IMR-90 (cell line): ENCODE results near the gene UBE3A. TPM values are rescaled to one million over a fixed set of nuclear protein-coding genes. Genes with fewer than 3 reads are reported as not detected.

Experiments used
- ATAC-seq: fragments of 200-7000 bp; cut with Tn5 transposase; 2 replicates; pipeline ENCODE4 v1.9.1; 2020; ENCODE audit warnings: low read depth, mild to moderate bottlenecking, moderate library complexity
- BruUV-seq: library from RNA; stranded (reverse); fragments of 400-500 nt; replicated peaks from 2 replicates; lab custom pipeline; 2021; lab: Mats Ljungman, UMichigan
- CTCF ChIA-PET: fragments of 300-600 bp; formaldehyde crosslinking; extraction: SDS; loops from one replicate; lab custom pipeline; 2021; ENCODE audit warnings: antibody characterized with exemption; lab: Yijun Ruan, JAX
- POLR2A ChIA-PET: fragments of 300-600 bp; sonication (Branson Sonifier 250); formaldehyde crosslinking; loops from one replicate; lab custom pipeline; 2022; ENCODE audit warnings: antibody characterized with exemption; ENCODE audit not compliant: unreplicated experiment; lab: Charles Lee
- DNase-seq: peaks from one replicate; pipeline ENCODE4 v3.0.0; 2013
- H2AFZ ChIP-seq: replicated peaks from 2 replicates; pipeline ENCODE3; 2013; ENCODE audit warnings: low read length, mild to moderate bottlenecking; ENCODE audit not compliant: poor library complexity
- H2AK5ac ChIP-seq: 2 replicates; pipeline ENCODE4 v1.6.1; 2013; ENCODE audit warnings: low read depth, low read length, inconsistent platforms
- H2AK9ac ChIP-seq: replicated peaks from 2 replicates; pipeline ENCODE3; 2013; ENCODE audit warnings: mild to moderate bottlenecking, low read depth, low read length, moderate library complexity; ENCODE audit not compliant: poor library complexity
- H2BK120ac ChIP-seq: 2 replicates; pipeline ENCODE4 v1.6.1; 2013; ENCODE audit warnings: low read depth, low read length, inconsistent platforms
- H2BK15ac ChIP-seq: 3 replicates; pipeline ENCODE4 v1.6.1; 2013; ENCODE audit warnings: low read depth, low read length, inconsistent platforms
- H2BK20ac ChIP-seq: 2 replicates; pipeline ENCODE4 v1.6.1; 2013; ENCODE audit warnings: low read depth, mild to moderate bottlenecking, inconsistent platforms, low read length, moderate library complexity
- H2BK5ac ChIP-seq: 2 replicates; pipeline ENCODE4 v1.6.1; 2013; ENCODE audit warnings: mild to moderate bottlenecking, low read depth, low read length, inconsistent platforms; ENCODE audit not compliant: poor library complexity, severe bottlenecking
- H3K14ac ChIP-seq: replicated peaks from 2 replicates; pipeline ENCODE4 v1.6.1; 2013; ENCODE audit warnings: low read depth, low read length, inconsistent platforms
- H3K18ac ChIP-seq: 2 replicates; pipeline ENCODE4 v1.6.1; 2013; ENCODE audit warnings: low read depth, low read length, control low read depth
- H3K23ac ChIP-seq: 2 replicates; pipeline ENCODE4 v1.6.1; 2013; ENCODE audit warnings: low read depth, low read length, inconsistent platforms
- H3K27ac ChIP-seq: 2 replicates; pipeline ENCODE4 v1.5.1; 2013; ENCODE audit warnings: mild to moderate bottlenecking, control low read depth, low read length; ENCODE audit not compliant: insufficient read depth
- H3K27me3 ChIP-seq: 2 replicates; pipeline ENCODE4 v1.6.1; 2013; ENCODE audit warnings: low read length; ENCODE audit not compliant: control insufficient read depth, insufficient read depth
- H3K36me3 ChIP-seq: 2 replicates; pipeline ENCODE4 v1.6.1; 2013; ENCODE audit warnings: low read length, mixed read lengths; ENCODE audit not compliant: control insufficient read depth, insufficient read depth
- H3K4ac ChIP-seq: 2 replicates; pipeline ENCODE4 v1.6.1; 2013; ENCODE audit warnings: low read depth, low read length, inconsistent platforms
- H3K4me1 ChIP-seq: 2 replicates; pipeline ENCODE4 v1.6.1; 2013; ENCODE audit warnings: low read length, mixed read lengths; ENCODE audit not compliant: control insufficient read depth, insufficient read depth
- H3K4me2 ChIP-seq: 2 replicates; pipeline ENCODE4 v1.6.1; 2013; ENCODE audit warnings: low read depth, mild to moderate bottlenecking, control low read depth, low read length, moderate library complexity
- H3K4me3 ChIP-seq: 2 replicates; pipeline ENCODE4 v1.5.1; 2013; ENCODE audit warnings: low read depth, mild to moderate bottlenecking, control low read depth, low read length, moderate library complexity; ENCODE audit not compliant: insufficient read depth
- H3K56ac ChIP-seq: 2 replicates; pipeline ENCODE4 v1.6.1; 2013; ENCODE audit warnings: low read length, inconsistent platforms; ENCODE audit not compliant: insufficient read depth; ENCODE audit errors: extremely low read depth
- H3K79me1 ChIP-seq, 2 experiments: 2 replicates each; pipeline ENCODE4 v1.6.1; 2013; ENCODE audit warnings: low read length in 2 of 2, inconsistent platforms in 1 of 2, low read depth in 1 of 2
- H3K9ac ChIP-seq: 2 replicates; pipeline ENCODE4 v1.6.1; 2013; ENCODE audit warnings: low read depth, low read length, control low read depth
- H3K9me1 ChIP-seq: 2 replicates; pipeline ENCODE4 v1.6.1; 2013; ENCODE audit warnings: low read length, inconsistent platforms; ENCODE audit not compliant: insufficient read depth
- H3K9me3 ChIP-seq: 2 replicates; pipeline ENCODE4 v1.6.1; 2013; ENCODE audit warnings: low read length; ENCODE audit not compliant: control insufficient read depth, insufficient read depth
- H4K20me1 ChIP-seq: 2 replicates; pipeline ENCODE4 v1.6.1; 2013; ENCODE audit warnings: low read length, inconsistent platforms; ENCODE audit not compliant: insufficient read depth
- H4K5ac ChIP-seq: 2 replicates; pipeline ENCODE4 v1.6.1; 2013; ENCODE audit warnings: mild to moderate bottlenecking, low read depth, low read length, control low read depth
- H4K8ac ChIP-seq, 2 experiments: 2 replicates each; pipeline ENCODE4 v1.6.1; 2013; ENCODE audit warnings: low read depth in 2 of 2, low read length in 2 of 2, control low read depth in 1 of 2, inconsistent platforms in 1 of 2
- H4K91ac ChIP-seq: 2 replicates; pipeline ENCODE4 v1.6.1; 2013; ENCODE audit warnings: low read depth, low read length, inconsistent platforms; ENCODE audit not compliant: insufficient read depth
- BHLHE40 ChIP-seq: fragments of 150-350 bp; IDR thresholded peaks from 2 replicates; pipeline ENCODE4 v1.6.1; 2016; ENCODE audit warnings: mild to moderate bottlenecking, low read depth, low read length
- CHD1 ChIP-seq: IDR thresholded peaks from 2 replicates; pipeline ENCODE4 v1.6.1; 2012; ENCODE audit warnings: low read depth, low read length, improper control_type of control experiment
- CTCF ChIP-seq: conservative IDR thresholded peaks from 2 replicates; pipeline ENCODE4 v1.5.1; 2012; ENCODE audit warnings: mild to moderate bottlenecking, low read depth, low read length, improper control_type of control experiment
- FOS ChIP-seq: fragments of 150-350 bp; IDR thresholded peaks from 2 replicates; pipeline ENCODE4 v1.6.1; 2016; ENCODE audit warnings: low read depth, low read length
- MAFK ChIP-seq: IDR thresholded peaks from 2 replicates; pipeline ENCODE4 v1.6.1; 2012; ENCODE audit warnings: low read depth, low read length, improper control_type of control experiment
- MAZ ChIP-seq: IDR thresholded peaks from 2 replicates; pipeline ENCODE4 v1.6.1; 2012; ENCODE audit warnings: low read depth, mild to moderate bottlenecking, low read length, improper control_type of control experiment, moderate library complexity, borderline replicate concordance
- MXI1 ChIP-seq: IDR thresholded peaks from 2 replicates; pipeline ENCODE4 v1.6.1; 2012; ENCODE audit warnings: low read depth, mild to moderate bottlenecking, low read length, moderate library complexity, borderline replicate concordance
- NFE2L2 ChIP-seq: fragments of 150-350 bp; IDR thresholded peaks from 2 replicates; pipeline ENCODE4 v1.6.1; 2016; ENCODE audit warnings: low read depth, mild to moderate bottlenecking, low read length
- POLR2A ChIP-seq: IDR thresholded peaks from 2 replicates; pipeline ENCODE4 v1.6.1; 2012; ENCODE audit warnings: mild to moderate bottlenecking, low read depth, low read length
- RAD21 ChIP-seq: IDR thresholded peaks from 2 replicates; pipeline ENCODE4 v1.6.1; 2012; ENCODE audit warnings: low read length, improper control_type of control experiment
- RCOR1 ChIP-seq: IDR thresholded peaks from 2 replicates; pipeline ENCODE4 v1.6.1; 2012; ENCODE audit warnings: mild to moderate bottlenecking, low read length, improper control_type of control experiment; ENCODE audit not compliant: insufficient replicate concordance
- RFX5 ChIP-seq: IDR thresholded peaks from 2 replicates; pipeline ENCODE4 v1.8.0; 2012; ENCODE audit warnings: low read depth, mild to moderate bottlenecking, low read length, moderate library complexity
- SMC3 ChIP-seq: fragments of 150-350 bp; IDR thresholded peaks from 2 replicates; pipeline ENCODE4 v1.6.1; 2016; ENCODE audit warnings: low read depth, mild to moderate bottlenecking, antibody characterized with exemption, low read length, moderate library complexity
- USF2 ChIP-seq: fragments of 150-350 bp; IDR thresholded peaks from 2 replicates; pipeline ENCODE4 v1.6.1; 2017; ENCODE audit warnings: mild to moderate bottlenecking, antibody characterized with exemption, low read length, low read depth
- WGBS, 2 experiments: methylation state at CpG; one replicate each; pipeline versions ENCODE4 v1.1.5 to v1.1.7; 2013; ENCODE audit warnings: missing lambda C conversion rate in 2 of 2; ENCODE audit not compliant: insufficient read length in 1 of 2; ENCODE audit errors: extremely low coverage in 2 of 2; 5-methylcytosine and 5-hydroxymethylcytosine counted together
- dilution Hi-C: fragments of 300-500 bp; cut with HindIII; formaldehyde crosslinking; loops from one replicate; pipeline ENCODE4 v1.14.3; 2018; ENCODE audit warnings: low sequenced_read_pairs; ENCODE audit not compliant: unreplicated experiment
- in situ Hi-C: fragments of 300-500 bp; cut with MboI; formaldehyde crosslinking; loops from 3 replicates; pipeline ENCODE4 v1.14.3; 2019; ENCODE audit warnings: low sequenced_read_pairs, inconsistent platforms, mixed read lengths
- intact Hi-C: fragments of 100-400 bp; cut with micrococcal nuclease; formaldehyde crosslinking; loops from 2 replicates; pipeline ENCODE4 v1.10.0; 2022
- polyA plus RNA-seq, 3 experiments: library from polyadenylated mRNA; depleted of rRNA; stranded (reverse); fragments of >200 nt; gene quantifications; 2 replicates each; pipeline ENCODE4 v1.2.3, GENCODE V29; 2012; ENCODE audit warnings: low replicate concordance in 1 of 3
- total RNA-seq: library from RNA; depleted of rRNA; stranded (reverse); fragments of >200 nt; gene quantifications from 2 replicates; pipeline ENCODE4 v1.2.3, GENCODE V29; 2012

The UBE3A gene
- total and polyA plus RNA-seq, 2 of the 4 experiments (the other 2 are of a cell fraction) = 19.3 to 53.2 TPM

- Histone ChIP-seq H3K56ac (no peak overlapping the region), H2AK5ac (no peak overlapping the region), H4K20me1 (no peaks in the 10 kb centered on the region), H2AFZ (no peak overlapping the region), H2AK9ac (no peak overlapping the region), H3K4me3 (no peak overlapping the region), H3K4me1 (no peaks in the 10 kb centered on the region), H3K4me2 (no peak overlapping the region), H3K9me3 (peaks cover 5% of the 10 kb centered on the region; the same call in 1 of the 2 replicates), H3K18ac (no peak overlapping the region), H3K23ac (no peak overlapping the region), H4K5ac (no peak overlapping the region), H3K9me1 (no peaks in the 10 kb centered on the region), H3K27me3 (no peaks in the 10 kb centered on the region), H3K14ac (no peak overlapping the region), H2BK120ac (no peak overlapping the region), H3K27ac (no peak overlapping the region), H3K79me1 (no peaks in the 10 kb centered on the region), H2BK15ac (no peak overlapping the region), H3K9ac (no peak overlapping the region), H4K91ac (no peak overlapping the region), H3K36me3 (no peaks in the 10 kb centered on the region), H4K8ac (no peak overlapping the region), H2BK20ac (no peak overlapping the region), H2BK5ac (no peak overlapping the region), H3K4ac (no peak overlapping the region)
- TF ChIP-seq RFX5 = no peak
- TF ChIP-seq MAZ = no peak
- TF ChIP-seq USF2 = no peak
- no peak for TF ChIP-seq MAFK
- no peak for TF ChIP-seq POLR2A
- TF ChIP-seq CHD1 = no peak
- TF ChIP-seq CTCF = no peak
- no peak for TF ChIP-seq RAD21
- no peak for TF ChIP-seq NFE2L2
- no peak for TF ChIP-seq RCOR1
- TF ChIP-seq MXI1 = no peak
- no peak for TF ChIP-seq SMC3
- TF ChIP-seq FOS = no peak
- no peak for TF ChIP-seq BHLHE40
- in situ Hi-C loops = no loop called here
- no CpG with 5 or more reads among the region's 1 CpG for WGBS, 2 experiments
- DNase-seq (no peak), ATAC-seq (no peak)
- ChIA-PET POLR2A (no interaction called here), CTCF (interaction anchor here (0.9 kb wide), 1 partner anchor 18 kb away, joined by 3 read pairs; no protein-coding TSS in a partner anchor)
- dilution Hi-C loops = no loop called here
- intact Hi-C loops = no loop called here
- BruUV-seq = no TSS peak
Observed at GRCh38 chr15:25451501-25451900, 12.7 kb upstream of the UBE3A start.
